NB4 (cell line): ENCODE data around the gene DNAJC1.
"Not testable (repeated sequence)": the region's sequence is repeated elsewhere in the genome, so short reads cannot be mapped to it uniquely, and the experiment has no call there.

Experiments
- DNase-seq: peaks from one replicate; pipeline ENCODE4 v3.0.0; 2010; ENCODE audit warnings: low read depth
- H3K4me3 ChIP-seq: one replicate; pipeline ENCODE4 v1.5.1; 2011; ENCODE audit warnings: mild to moderate bottlenecking, low read depth, low read length, moderate library complexity
- MYC ChIP-seq: IDR thresholded peaks from 2 replicates; pipeline ENCODE4 v1.6.1; 2011; ENCODE audit warnings: low read depth, low read length
- POLR2A ChIP-seq: IDR thresholded peaks from 2 replicates; pipeline ENCODE4 v1.6.1; 2011; ENCODE audit warnings: mild to moderate bottlenecking; ENCODE audit not compliant: insufficient read length; ENCODE audit errors: extremely low read depth
- TF ChIP-seq, protein P1 (sequence below): IDR thresholded peaks from one replicate; pipeline ENCODE4 v1.5.1; 2012; ENCODE audit warnings: low read depth, low read length
- TF ChIP-seq, protein P2 (sequence below): IDR thresholded peaks from 2 replicates; pipeline ENCODE4 v1.6.1; 2011; ENCODE audit warnings: low read depth, low read length

The DNAJC1 gene

DNA sequence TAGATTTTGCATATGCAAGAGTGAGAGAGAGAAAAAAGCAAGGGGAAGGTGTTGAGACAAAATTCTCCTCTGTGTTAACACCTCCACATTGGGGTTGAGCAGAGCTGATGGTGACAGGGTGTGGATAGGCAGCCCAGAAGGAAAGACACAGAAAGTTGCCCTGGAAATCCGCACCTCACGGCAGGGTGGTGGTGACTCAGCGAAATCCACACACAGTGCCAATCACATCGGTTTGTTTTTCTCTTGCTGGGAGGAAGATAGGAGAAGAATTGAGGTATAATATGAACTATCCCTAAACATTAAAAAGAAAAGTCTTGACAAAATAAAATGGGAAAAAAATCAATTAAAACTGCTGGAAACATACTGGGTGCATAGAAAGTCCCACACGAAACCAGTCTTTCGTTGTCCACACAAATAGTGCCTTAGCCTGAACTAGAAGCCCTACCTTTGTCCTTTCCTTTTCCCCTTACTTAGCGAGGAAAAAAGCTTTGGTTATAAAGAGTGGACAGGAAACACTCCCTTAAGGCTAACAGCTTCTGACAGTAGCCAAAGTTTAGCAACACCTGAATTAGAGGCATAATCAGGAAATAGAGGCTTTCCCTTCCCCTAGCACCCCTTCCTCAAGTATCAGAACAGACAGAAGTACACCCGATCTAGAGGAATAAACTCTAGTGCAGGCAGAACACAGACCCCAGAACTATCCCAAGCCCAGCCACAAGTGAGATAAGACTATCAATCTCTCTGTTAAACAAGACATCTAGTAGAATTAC lies 39.2 kb upstream of the DNAJC1 start:
- peak; percentile 1 for DNase-seq
- TF ChIP-seq, protein P1, sequence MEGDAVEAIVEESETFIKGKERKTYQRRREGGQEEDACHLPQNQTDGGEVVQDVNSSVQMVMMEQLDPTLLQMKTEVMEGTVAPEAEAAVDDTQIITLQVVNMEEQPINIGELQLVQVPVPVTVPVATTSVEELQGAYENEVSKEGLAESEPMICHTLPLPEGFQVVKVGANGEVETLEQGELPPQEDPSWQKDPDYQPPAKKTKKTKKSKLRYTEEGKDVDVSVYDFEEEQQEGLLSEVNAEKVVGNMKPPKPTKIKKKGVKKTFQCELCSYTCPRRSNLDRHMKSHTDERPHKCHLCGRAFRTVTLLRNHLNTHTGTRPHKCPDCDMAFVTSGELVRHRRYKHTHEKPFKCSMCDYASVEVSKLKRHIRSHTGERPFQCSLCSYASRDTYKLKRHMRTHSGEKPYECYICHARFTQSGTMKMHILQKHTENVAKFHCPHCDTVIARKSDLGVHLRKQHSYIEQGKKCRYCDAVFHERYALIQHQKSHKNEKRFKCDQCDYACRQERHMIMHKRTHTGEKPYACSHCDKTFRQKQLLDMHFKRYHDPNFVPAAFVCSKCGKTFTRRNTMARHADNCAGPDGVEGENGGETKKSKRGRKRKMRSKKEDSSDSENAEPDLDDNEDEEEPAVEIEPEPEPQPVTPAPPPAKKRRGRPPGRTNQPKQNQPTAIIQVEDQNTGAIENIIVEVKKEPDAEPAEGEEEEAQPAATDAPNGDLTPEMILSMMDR, result no peak
- no peak for TF ChIP-seq MYC
- TF ChIP-seq, protein P2, sequence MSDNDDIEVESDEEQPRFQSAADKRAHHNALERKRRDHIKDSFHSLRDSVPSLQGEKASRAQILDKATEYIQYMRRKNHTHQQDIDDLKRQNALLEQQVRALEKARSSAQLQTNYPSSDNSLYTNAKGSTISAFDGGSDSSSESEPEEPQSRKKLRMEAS, result no peak
- no peak for TF ChIP-seq POLR2A

DNA sequence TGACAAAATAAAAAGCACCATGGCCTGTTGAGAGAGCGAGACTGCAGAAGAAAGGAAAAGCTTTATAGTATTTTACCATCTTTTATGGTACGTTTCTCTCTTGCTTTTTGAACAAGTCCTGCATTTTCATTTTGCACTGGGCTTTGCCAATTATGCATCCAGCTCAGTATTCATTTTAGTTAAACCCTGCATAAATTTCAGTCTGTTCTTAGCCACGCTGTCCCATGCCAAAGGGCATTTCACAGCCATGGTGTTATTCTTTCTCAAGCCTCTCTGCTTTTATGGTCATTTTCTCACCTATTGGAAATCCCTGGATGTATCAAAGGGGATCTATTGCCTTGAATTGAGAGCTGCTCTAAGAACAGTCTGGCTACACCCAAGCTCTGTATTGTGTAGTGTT lies 30.8 kb upstream of the DNAJC1 start:
- DNase-seq, result no peak
- TF ChIP-seq POLR2A (no peak), MYC (no peak)
- TF ChIP-seq, protein P1, result no peak
- TF ChIP-seq, protein P2, result no peak

More for the DNA sequence above, 39.2 kb upstream of the DNAJC1 start:
- no peak overlapping the region for H3K4me3 ChIP-seq

DNA sequence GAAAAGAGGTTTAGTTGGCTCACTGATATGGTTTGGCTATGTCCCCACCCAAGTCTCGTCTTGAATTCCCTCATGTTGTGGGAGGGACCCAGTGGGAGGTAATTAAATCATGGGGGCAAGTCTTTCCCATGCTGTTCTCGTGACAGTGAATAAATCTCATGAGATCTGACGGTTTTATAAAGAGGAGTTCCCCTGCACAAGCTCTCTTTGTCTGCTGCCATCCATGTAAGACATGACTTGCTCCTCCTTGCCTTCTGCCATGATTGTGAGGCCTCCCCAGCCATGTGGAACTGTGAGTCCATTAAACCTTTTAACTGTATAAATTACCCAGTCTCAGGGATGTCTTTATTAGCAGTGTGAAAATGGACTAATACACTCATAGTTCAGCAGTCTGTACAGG lies 28.7 kb upstream of the DNAJC1 start:
- not testable (repeated sequence) for H3K4me3 ChIP-seq, DNase-seq

More for the DNA sequence above, 30.8 kb upstream of the DNAJC1 start:
- no peak overlapping the region for H3K4me3 ChIP-seq

DNA sequence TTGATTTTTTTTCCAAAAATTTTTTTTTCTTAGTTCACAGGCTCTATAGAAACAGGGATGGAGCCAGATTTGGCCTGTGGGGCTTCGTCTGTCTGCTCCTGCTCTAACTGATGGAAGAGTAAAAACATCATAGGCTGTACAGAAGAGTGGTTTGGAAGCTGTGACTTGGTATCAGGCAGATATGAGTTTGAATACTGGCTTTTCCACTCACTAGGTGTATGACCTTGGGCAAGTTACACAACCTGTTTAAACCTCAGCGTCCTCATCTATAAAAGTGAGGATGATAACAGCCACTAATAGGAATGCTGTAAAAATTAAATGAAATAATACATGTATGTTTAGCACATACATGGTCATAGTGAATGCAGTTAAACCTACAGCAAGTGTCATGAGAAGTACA lies 26.9 kb upstream of the DNAJC1 start:
- no peak for DNase-seq
- no peak overlapping the region for H3K4me3 ChIP-seq
- TF ChIP-seq, protein P1, result no peak
- TF ChIP-seq MYC (no peak), POLR2A (no peak)
- TF ChIP-seq, protein P2, result no peak

DNA sequence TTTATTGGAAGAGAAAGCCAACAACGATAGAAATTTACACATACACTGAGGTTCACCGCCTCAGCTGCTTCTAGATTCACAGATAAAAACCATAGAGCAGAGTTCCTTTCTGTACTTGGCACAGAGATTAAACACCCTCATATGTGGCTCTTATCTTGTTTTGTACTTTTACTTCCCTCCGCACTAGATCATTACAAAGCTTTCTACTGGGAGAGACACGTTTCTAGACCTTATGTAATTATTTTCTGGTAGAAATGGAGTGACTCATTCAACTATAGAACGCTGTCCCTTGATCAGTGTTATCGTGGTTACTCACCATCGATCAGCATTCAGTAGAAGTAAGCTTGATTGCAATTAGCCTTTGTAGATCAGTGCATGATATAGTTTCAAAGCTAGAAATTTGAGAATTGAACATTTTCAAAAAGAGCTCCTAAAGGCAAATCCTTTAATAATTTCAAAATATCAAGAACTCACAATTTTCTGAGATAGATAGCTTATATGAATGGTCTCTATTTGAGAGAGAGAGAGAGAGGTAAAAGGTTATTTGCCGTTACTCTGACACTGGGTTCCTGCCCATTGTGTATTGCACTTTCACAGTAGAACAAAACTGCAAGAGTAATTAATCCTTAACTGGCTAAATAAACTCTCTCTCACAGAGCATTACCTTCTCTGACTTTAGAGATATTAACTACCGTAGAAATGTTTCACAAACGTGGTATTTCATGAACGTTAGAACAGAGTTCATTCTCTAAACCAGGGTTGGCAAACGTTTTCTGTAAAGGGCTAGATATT lies 26.1 kb upstream of the DNAJC1 start:
- no peak for DNase-seq
- TF ChIP-seq MYC, result no peak
- no peak for TF ChIP-seq POLR2A
- TF ChIP-seq, protein P2, result no peak
- TF ChIP-seq, protein P1, result no peak
- H3K4me3 ChIP-seq, result no peak overlapping the region

DNA sequence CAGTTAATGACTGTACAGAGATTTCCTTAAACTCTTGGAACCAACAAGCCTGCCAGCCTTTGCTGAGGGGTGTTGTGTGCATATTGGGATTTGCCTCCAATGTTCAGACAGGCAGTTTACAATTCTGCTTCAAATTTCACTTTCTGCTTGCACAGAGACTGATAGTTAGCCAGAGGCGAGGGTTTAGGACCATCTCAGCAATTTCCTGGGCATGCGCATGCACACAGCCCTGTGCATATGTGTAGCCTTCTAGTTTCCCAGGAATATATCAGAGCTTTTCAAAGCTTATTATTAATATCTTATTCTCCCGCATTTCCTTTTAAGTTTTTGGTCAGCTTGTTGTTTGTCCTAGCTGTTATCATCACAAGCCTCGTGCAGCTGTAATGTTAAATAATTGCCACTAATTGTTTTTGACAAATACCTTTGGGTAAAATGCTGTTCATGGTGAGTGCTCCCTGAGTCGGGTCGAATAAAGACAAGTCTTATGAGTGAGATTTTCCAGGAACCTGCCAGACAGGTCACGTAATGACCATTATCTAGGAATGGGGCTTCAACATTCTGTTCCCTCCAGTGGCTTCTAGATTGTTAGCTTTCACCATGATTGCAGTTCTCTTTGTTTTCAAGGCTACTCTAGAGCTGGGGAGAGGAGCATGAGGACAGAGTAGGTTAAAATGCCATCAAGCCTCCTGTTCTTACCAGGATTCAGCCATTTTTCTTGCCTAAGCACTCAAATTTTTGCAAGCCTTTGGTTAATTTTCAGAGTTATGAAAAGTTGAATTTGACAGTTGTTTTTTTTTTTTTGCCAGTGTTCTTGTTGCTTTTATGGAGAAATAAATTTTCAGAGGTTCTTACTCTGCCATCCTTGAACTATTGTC lies 24.1 kb upstream of the DNAJC1 start:
- TF ChIP-seq, protein P1, result no peak
- no peak for TF ChIP-seq POLR2A
- no peak for DNase-seq
- no peak overlapping the region for H3K4me3 ChIP-seq
